Mononuclear cell (primary cell): Measurements from ENCODE around the gene CACNA1C. TPM values are rescaled to one million over a fixed set of nuclear protein-coding genes. Genes with fewer than 3 reads are reported as not detected.

Experiments used
- H3K27me3 ChIP-seq: 2 replicates; pipeline ENCODE4 v1.6.0; 2011; ENCODE audit warnings: low read length, control low read depth; ENCODE audit not compliant: insufficient read depth
- H3K4me1 ChIP-seq: 2 replicates; pipeline ENCODE4 v1.5.1; 2011; ENCODE audit warnings: mild to moderate bottlenecking, low read length, control low read depth; ENCODE audit not compliant: insufficient read depth
- H3K4me3 ChIP-seq: 2 replicates; pipeline ENCODE4 v1.5.1; 2011; ENCODE audit warnings: mild to moderate bottlenecking, low read length, moderate library complexity
- H3K9me3 ChIP-seq: 2 replicates; pipeline ENCODE4 v1.5.1; 2011; ENCODE audit warnings: low read depth, mild to moderate bottlenecking, control low read depth, low read length
- total RNA-seq: library from RNA; depleted of rRNA; stranded (reverse); fragments of >200 nt; gene quantifications from one replicate; pipeline ENCODE4 v1.2.3, GENCODE V29; 2012

The CACNA1C gene
- total RNA-seq, 1 donor, result 0.10 TPM

GRCh38 chr12:2147335-2147734, 94.5 kb downstream of the CACNA1C start:
- H3K4me1 ChIP-seq, result no peaks in the 10 kb centered on the region
- H3K4me3 ChIP-seq, result no peak overlapping the region
- H3K9me3 ChIP-seq, result no peaks in the 10 kb centered on the region
- H3K27me3 ChIP-seq, result no peaks in the 10 kb centered on the region

DNA sequence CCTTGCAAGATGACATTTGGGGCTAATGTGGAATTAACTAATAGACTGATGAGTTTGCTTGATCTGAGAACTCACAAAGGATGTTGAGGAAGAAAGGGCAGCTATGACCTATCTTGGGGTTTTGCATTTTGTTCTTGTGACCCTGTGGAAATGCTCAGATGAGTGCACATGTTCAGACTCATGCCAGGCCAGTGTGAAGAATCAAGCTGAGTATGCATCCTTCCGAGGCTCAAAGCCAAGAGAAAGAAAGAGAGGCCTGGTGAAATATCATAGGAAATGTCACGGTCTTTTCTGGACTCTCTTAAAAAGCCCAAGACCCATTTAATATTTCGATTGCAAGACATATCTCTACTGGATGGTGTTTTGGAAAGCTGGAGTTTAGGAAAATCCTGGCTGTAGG, 96.3 kb downstream of the CACNA1C start:
- no peaks in the 10 kb centered on the region for H3K4me1 ChIP-seq
- H3K27me3 ChIP-seq, result no peaks in the 10 kb centered on the region
- no peaks in the 10 kb centered on the region for H3K9me3 ChIP-seq
- H3K4me3 ChIP-seq, result no peak overlapping the region

GRCh38 chr12:2150833-2151232, 98.0 kb downstream of the CACNA1C start:
- H3K27me3 ChIP-seq, result no peaks in the 10 kb centered on the region
- no peaks in the 10 kb centered on the region for H3K9me3 ChIP-seq
- no peaks in the 10 kb centered on the region for H3K4me1 ChIP-seq
- H3K4me3 ChIP-seq, result no peak overlapping the region

GRCh38 chr12:2151391-2151790, 98.6 kb downstream of the CACNA1C start:
- Histone ChIP-seq H3K4me3 (no peak overlapping the region), H3K27me3 (no peaks in the 10 kb centered on the region), H3K4me1 (no peaks in the 10 kb centered on the region), H3K9me3 (no peaks in the 10 kb centered on the region)

DNA sequence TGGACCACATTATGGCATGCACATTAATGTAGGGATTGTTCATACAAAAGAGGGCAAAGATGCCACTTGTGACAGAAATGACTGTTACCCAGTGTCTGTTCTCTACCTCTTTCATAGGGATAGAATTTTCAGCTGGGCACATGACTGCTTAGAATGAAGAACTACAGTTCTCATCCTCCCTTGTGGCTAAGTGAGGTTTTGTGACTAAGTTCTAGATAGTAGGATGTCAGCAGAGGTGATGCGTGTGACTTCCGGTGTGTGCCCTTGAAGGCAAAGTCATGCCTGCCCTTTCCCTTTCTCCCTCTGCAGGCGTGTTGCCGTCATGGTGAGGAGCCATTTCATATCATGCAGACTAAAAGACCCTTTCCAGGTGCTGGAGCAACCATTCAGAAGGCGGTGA, 99.3 kb downstream of the CACNA1C start:
- no peak overlapping the region for H3K4me3 ChIP-seq
- H3K27me3 ChIP-seq, result no peaks in the 10 kb centered on the region
- H3K9me3 ChIP-seq, result no peaks in the 10 kb centered on the region
- H3K4me1 ChIP-seq, result no peaks in the 10 kb centered on the region

DNA sequence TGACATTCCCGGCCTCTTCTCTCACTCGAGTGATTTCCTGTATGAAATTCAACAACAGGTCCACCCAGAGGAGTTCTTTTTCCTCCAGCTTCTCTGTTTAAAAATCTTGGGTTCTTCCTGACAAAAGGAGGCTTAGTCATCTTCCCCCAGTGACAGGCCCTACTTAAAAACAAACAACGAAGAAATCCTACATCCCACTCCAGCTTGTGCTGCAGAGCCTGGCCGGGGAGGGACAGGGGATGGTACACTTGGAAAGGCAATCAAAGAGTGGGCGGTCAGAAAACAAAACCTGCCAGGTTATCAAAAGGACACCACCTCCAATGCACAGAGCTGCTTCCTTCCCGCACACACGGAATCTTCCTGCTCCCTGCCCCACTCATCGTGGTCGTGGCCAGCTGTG, 101.3 kb downstream of the CACNA1C start:
- no peaks in the 10 kb centered on the region for H3K9me3 ChIP-seq
- no peaks in the 10 kb centered on the region for H3K27me3 ChIP-seq
- H3K4me3 ChIP-seq, result no peak overlapping the region
- H3K4me1 ChIP-seq, result no peaks in the 10 kb centered on the region

GRCh38 chr12:2154521-2154920, 101.7 kb downstream of the CACNA1C start:
- H3K4me3 ChIP-seq, result no peak overlapping the region
- H3K4me1 ChIP-seq, result no peaks in the 10 kb centered on the region
- H3K27me3 ChIP-seq, result no peaks in the 10 kb centered on the region
- no peaks in the 10 kb centered on the region for H3K9me3 ChIP-seq

- H3K4me1 ChIP-seq, result no peaks in the 10 kb centered on the region
- no peaks in the 10 kb centered on the region for H3K9me3 ChIP-seq
- no peaks in the 10 kb centered on the region for H3K27me3 ChIP-seq
- no peak overlapping the region for H3K4me3 ChIP-seq
Observed at GRCh38 chr12:2156333-2156732, 103.5 kb downstream of the CACNA1C start.

DNA sequence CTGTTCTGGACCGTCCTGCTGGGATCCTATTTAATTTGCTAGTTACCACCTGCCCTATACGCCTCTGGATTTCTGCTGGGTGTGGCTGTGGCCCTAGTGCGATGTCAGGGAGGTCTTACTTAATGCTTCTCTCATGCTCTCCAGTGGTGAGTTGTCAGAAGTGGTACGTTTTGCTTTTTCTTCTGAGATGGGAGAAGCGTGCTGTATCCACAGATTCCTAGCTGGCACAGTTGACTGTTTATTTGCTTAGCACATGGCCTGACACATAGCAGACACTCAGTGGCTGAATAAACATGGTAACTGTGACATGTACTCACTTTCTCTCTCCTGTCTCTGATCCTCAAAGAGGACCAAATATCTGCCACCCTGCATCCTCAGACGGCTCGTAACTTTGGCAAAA, 107.3 kb downstream of the CACNA1C start:
- Histone ChIP-seq H3K9me3 (no peaks in the 10 kb centered on the region), H3K4me3 (no peak overlapping the region), H3K27me3 (no peaks in the 10 kb centered on the region), H3K4me1 (no peaks in the 10 kb centered on the region)

GRCh38 chr12:2161473-2161872, 108.7 kb downstream of the CACNA1C start:
- Histone ChIP-seq H3K9me3 (no peaks in the 10 kb centered on the region), H3K27me3 (no peaks in the 10 kb centered on the region), H3K4me1 (no peaks in the 10 kb centered on the region), H3K4me3 (no peak overlapping the region)

GRCh38 chr12:2163177-2163941, 110.6 kb downstream of the CACNA1C start:
- no peaks in the 10 kb centered on the region for H3K4me1 ChIP-seq
- no peaks in the 10 kb centered on the region for H3K27me3 ChIP-seq
- peaks cover 13% of the 10 kb centered on the region for H3K9me3 ChIP-seq
- no peak overlapping the region for H3K4me3 ChIP-seq

GRCh38 chr12:2165021-2165420, 112.2 kb downstream of the CACNA1C start:
- H3K9me3 ChIP-seq, result peaks cover 13% of the 10 kb centered on the region
- no peaks in the 10 kb centered on the region for H3K27me3 ChIP-seq

GRCh38 chr12:2165927-2166326, 113.1 kb downstream of the CACNA1C start:
- no peaks in the 10 kb centered on the region for H3K27me3 ChIP-seq
- H3K9me3 ChIP-seq, result peaks cover 13% of the 10 kb centered on the region
- H3K4me3 ChIP-seq, result no peak overlapping the region
- no peaks in the 10 kb centered on the region for H3K4me1 ChIP-seq

More at GRCh38 chr12:2165021-2165420, 112.2 kb downstream of the CACNA1C start:
- no peak overlapping the region for H3K4me3 ChIP-seq
- H3K4me1 ChIP-seq, result no peaks in the 10 kb centered on the region

GRCh38 chr12:2166696-2167095, 113.9 kb downstream of the CACNA1C start:
- H3K4me3 ChIP-seq, result no peak overlapping the region
- H3K9me3 ChIP-seq, result peaks cover 13% of the 10 kb centered on the region
- no peaks in the 10 kb centered on the region for H3K4me1 ChIP-seq
- H3K27me3 ChIP-seq, result no peaks in the 10 kb centered on the region

DNA sequence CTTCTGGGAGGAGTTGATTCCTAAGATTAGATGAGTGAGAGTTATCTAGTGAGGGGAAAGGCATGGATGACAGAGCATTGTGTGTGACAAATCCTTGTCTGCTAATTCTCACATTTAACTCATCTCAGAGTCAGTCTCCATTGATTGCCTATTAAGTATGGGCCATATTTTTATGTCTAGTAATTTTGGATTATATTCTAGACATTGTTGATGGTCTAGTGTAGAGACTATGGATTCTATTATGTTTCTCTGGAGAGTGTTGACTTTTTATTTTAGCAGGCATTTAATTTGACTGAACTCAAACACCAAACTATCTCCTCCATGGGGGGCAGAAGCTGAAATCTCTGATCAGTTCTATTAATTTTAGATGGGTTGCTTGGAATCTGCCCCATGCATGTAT, 114.4 kb downstream of the CACNA1C start:
- H3K4me1 ChIP-seq, result no peaks in the 10 kb centered on the region

GRCh38 chr12:2168808-2169207, 116.0 kb downstream of the CACNA1C start:
- H3K4me1 ChIP-seq, result no peaks in the 10 kb centered on the region
- no peaks in the 10 kb centered on the region for H3K27me3 ChIP-seq
- H3K9me3 ChIP-seq, result peaks cover 13% of the 10 kb centered on the region
- no peak overlapping the region for H3K4me3 ChIP-seq

More for the DNA sequence above, 114.4 kb downstream of the CACNA1C start:
- H3K4me3 ChIP-seq, result no peak overlapping the region
- peaks cover 13% of the 10 kb centered on the region for H3K9me3 ChIP-seq
- H3K27me3 ChIP-seq, result no peaks in the 10 kb centered on the region
